PC-9 (cell line): ENCODE data around the gene TACC3. TPM values are rescaled to one million over a fixed set of nuclear protein-coding genes. Genes with fewer than 3 reads are reported as not detected.

ENCODE experiments used
- BruUV-seq: library from RNA; stranded (reverse); fragments of 400-500 nt; replicated peaks from 2 replicates; lab custom pipeline; 2021; lab: Mats Ljungman, UMichigan
- CTCF ChIA-PET: fragments of 300-600 bp; sonication (Branson Sonifier 250); formaldehyde crosslinking; loops from one replicate; lab custom pipeline; 2022; ENCODE audit warnings: antibody characterized with exemption; lab: Charles Lee
- POLR2A ChIA-PET: fragments of 300-600 bp; sonication (Branson Sonifier 250); formaldehyde crosslinking; loops from one replicate; lab custom pipeline; 2022; ENCODE audit warnings: antibody characterized with exemption; ENCODE audit not compliant: unreplicated experiment; lab: Charles Lee
- DNase-seq, 2 experiments: peaks; one replicate each; pipeline versions ENCODE4 v3.0.0 to v3.0.0-alpha.2; 2015 to 2022; ENCODE audit warnings: mixed read lengths in 1 of 2
- H2AFZ ChIP-seq: fragments of 200-600 bp; sonication (generic); 2 replicates; pipeline ENCODE4 v1.8.1; 2017; ENCODE audit warnings: antibody characterized with exemption
- H3F3A ChIP-seq: fragments of 200-600 bp; sonication (generic); 2 replicates; pipeline ENCODE4 v1.8.1; 2017; ENCODE audit warnings: antibody characterized with exemption, mild to moderate bottlenecking, low read depth; ENCODE audit not compliant: insufficient read depth
- H3K27ac ChIP-seq: fragments of 200-600 bp; sonication (generic); 2 replicates; pipeline ENCODE4 v1.6.1; 2016; ENCODE audit warnings: mixed run types
- H3K27me3 ChIP-seq: fragments of 200-600 bp; sonication (generic); 2 replicates; pipeline ENCODE4 v1.6.1; 2016; ENCODE audit warnings: low read depth, mixed run types; ENCODE audit not compliant: insufficient read depth
- H3K36me3 ChIP-seq: fragments of 200-600 bp; sonication (generic); 2 replicates; pipeline ENCODE4 v1.6.1; 2016; ENCODE audit warnings: low read depth, mixed run types
- H3K4me1 ChIP-seq: fragments of 200-600 bp; sonication (generic); replicated peaks from 2 replicates; pipeline ENCODE4 v1.6.1; 2016; ENCODE audit warnings: mixed run types; ENCODE audit not compliant: insufficient read depth
- H3K4me2 ChIP-seq: fragments of 200-600 bp; sonication (generic); 2 replicates; pipeline ENCODE4 v1.6.1; 2017; ENCODE audit warnings: mixed run types
- H3K4me3 ChIP-seq: fragments of 200-600 bp; sonication (generic); 2 replicates; pipeline ENCODE4 v1.6.1; 2016; ENCODE audit warnings: mixed run types
- H3K79me2 ChIP-seq: fragments of 200-600 bp; sonication (generic); 2 replicates; pipeline ENCODE4 v1.6.1; 2017; ENCODE audit warnings: low read depth, mixed run types
- H3K9me2 ChIP-seq: fragments of 200-600 bp; sonication (generic); 2 replicates; pipeline ENCODE4 v1.8.1; 2017; ENCODE audit warnings: mild to moderate bottlenecking; ENCODE audit not compliant: insufficient read depth
- H3K9me3 ChIP-seq: fragments of 200-600 bp; sonication (generic); 2 replicates; pipeline ENCODE4 v1.8.1; 2016; ENCODE audit warnings: low read depth; ENCODE audit not compliant: insufficient read depth
- H4K20me1 ChIP-seq: fragments of 200-600 bp; sonication (generic); 2 replicates; pipeline ENCODE4 v1.8.1; 2017; ENCODE audit not compliant: insufficient read depth
- EZH2 ChIP-seq: fragments of 200-600 bp; sonication (generic); IDR thresholded peaks from 2 replicates; pipeline ENCODE4 v1.8.0; 2017; ENCODE audit warnings: antibody characterized with exemption, low read depth
- intact Hi-C: fragments of 100-400 bp; cut with micrococcal nuclease; formaldehyde crosslinking; loops from one replicate; pipeline ENCODE4 v1.10.0; 2022; ENCODE audit not compliant: unreplicated experiment
- total RNA-seq: library from RNA; stranded (reverse); gene quantifications from 2 replicates; pipeline ENCODE4 v1.2.3, GENCODE V29; 2021
- TF ChIP-seq, protein P1 (sequence below): fragments of 200-600 bp; sonication (generic); conservative IDR thresholded peaks from 2 replicates; pipeline ENCODE4 v1.6.1; 2017; ENCODE audit warnings: mixed run types, antibody characterized with exemption, mild to moderate bottlenecking, moderate library complexity

The TACC3 gene
- total RNA-seq, 1 experiment from 2014 or later = 134 TPM

DNA sequence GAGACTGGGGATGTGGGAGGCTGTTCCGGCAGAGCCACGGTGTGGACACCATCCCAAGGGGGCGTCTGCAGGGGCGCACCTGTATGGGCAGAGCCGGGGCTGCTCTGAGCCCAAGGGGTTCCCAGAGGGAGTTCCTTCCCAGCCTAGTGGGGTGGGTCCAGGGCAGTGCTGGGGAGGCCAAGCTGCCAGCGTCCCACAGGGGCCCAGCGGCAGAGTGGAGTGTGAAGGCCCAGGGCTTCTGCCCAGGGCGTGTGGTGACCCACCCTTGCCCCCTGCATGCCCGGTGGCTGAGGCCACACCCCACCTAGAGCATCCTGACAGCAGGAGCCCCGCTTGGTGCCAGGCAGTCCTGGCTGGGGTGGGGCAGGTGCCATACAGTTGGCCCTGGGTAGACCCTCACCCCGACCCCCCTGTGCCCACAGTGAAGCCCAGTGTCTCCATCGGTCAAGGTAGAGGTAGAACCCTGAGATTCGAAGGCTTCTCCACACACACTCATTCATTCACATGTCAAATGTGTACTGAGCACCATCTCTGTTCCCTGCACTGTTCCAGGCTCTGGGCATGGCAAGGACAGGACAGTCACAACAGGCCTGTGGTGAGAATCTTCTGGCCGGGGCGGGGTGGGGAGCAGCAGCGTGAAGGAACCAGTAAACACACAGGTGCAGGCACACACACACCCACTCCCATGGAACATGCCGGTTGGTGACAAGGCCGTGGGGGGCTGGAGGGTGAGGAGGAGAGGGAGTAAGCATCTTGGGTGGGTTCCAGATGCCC, 29.2 kb downstream of the TACC3 start:
- intact Hi-C loops = loop anchor here (5.0 kb wide), 1 partner anchor 42 kb away; the partner anchor contains the start of gene FGFR3
- Histone ChIP-seq H3K4me2 (no peak overlapping the region), H3K9me2 (no peaks in the 10 kb centered on the region), H3K9me3 (no peaks in the 10 kb centered on the region), H3K27me3 (no peaks in the 10 kb centered on the region), H4K20me1 (no peaks in the 10 kb centered on the region; the same call in 1 of the 2 replicates), H2AFZ (no peak overlapping the region), H3K4me3 (no peak overlapping the region), H3F3A (peaks cover 9% of the 10 kb centered on the region; the same call in 1 of the 2 replicates), H3K27ac (no peak overlapping the region), H3K36me3 (no peaks in the 10 kb centered on the region), H3K79me2 (no peaks in the 10 kb centered on the region), H3K4me1 (no peaks in the 10 kb centered on the region)
- ChIA-PET CTCF (no interaction called here), POLR2A (no interaction called here)
- BruUV-seq = no TSS peak
- DNase-seq = no peak
- TF ChIP-seq, protein P1, sequence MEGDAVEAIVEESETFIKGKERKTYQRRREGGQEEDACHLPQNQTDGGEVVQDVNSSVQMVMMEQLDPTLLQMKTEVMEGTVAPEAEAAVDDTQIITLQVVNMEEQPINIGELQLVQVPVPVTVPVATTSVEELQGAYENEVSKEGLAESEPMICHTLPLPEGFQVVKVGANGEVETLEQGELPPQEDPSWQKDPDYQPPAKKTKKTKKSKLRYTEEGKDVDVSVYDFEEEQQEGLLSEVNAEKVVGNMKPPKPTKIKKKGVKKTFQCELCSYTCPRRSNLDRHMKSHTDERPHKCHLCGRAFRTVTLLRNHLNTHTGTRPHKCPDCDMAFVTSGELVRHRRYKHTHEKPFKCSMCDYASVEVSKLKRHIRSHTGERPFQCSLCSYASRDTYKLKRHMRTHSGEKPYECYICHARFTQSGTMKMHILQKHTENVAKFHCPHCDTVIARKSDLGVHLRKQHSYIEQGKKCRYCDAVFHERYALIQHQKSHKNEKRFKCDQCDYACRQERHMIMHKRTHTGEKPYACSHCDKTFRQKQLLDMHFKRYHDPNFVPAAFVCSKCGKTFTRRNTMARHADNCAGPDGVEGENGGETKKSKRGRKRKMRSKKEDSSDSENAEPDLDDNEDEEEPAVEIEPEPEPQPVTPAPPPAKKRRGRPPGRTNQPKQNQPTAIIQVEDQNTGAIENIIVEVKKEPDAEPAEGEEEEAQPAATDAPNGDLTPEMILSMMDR = no peak
- no peak for TF ChIP-seq EZH2

DNA sequence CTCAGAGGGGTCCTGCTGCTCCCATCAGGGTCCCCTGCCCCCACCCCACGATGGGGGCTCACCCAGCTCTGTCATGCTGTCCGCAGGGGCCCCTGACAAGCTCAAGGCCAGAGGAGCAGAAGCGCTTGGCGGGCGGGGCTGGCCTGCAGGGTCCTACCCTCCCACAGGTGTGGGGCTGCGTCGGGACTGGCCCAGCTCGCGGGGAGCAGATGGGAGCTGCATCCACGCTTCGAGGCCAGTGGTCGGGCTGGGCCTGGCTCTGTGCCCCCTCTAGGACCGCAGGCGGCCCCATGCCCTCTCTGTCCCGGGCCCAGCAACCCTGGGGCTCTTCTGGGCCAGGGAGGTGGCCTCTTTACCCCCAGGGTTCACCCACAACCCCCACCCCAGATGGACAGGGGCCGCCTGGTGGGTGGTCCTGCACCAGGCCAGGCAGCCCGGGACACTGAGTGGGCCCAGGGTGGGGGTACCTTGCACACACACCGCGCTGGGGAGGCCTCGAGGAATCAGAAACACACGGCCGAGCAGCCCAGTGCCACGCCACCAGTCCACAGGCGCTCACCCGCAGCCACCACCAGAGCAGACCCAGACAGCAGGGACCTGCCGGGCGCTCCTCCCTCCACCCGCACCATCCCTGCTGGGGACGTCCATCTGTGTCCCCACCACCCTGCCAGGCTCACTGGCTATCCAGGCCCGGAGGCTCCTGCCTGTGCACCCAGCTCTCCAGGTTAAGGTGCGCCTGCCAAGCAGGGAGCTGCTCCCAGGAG, 30.0 kb downstream of the TACC3 start:
- Histone ChIP-seq H3K4me1 (no peaks in the 10 kb centered on the region), H3K9me3 (no peaks in the 10 kb centered on the region), H3F3A (peaks cover 5% of the 10 kb centered on the region; the same call in 1 of the 2 replicates), H3K4me3 (no peak overlapping the region), H3K9me2 (no peaks in the 10 kb centered on the region), H2AFZ (no peak overlapping the region), H3K27me3 (no peaks in the 10 kb centered on the region), H3K79me2 (no peaks in the 10 kb centered on the region), H3K36me3 (no peaks in the 10 kb centered on the region), H3K4me2 (no peak overlapping the region), H4K20me1 (no peaks in the 10 kb centered on the region; the same call in 1 of the 2 replicates), H3K27ac (no peak overlapping the region)
- TF ChIP-seq EZH2 = no peak
- TF ChIP-seq, protein P1 = no peak
- intact Hi-C loops = loop anchor here (5.0 kb wide), 1 partner anchor 41 kb away; the partner anchor contains the start of gene FGFR3
- CTCF ChIA-PET = interaction anchor here (0.5 to 0.6 kb wide), 3 partner anchors 147 to 883 kb away, joined by 3 to 4 read pairs (median 3); no protein-coding TSS in a partner anchor
- no TSS peak for BruUV-seq
- POLR2A ChIA-PET = no interaction called here
- no peak for DNase-seq

DNA sequence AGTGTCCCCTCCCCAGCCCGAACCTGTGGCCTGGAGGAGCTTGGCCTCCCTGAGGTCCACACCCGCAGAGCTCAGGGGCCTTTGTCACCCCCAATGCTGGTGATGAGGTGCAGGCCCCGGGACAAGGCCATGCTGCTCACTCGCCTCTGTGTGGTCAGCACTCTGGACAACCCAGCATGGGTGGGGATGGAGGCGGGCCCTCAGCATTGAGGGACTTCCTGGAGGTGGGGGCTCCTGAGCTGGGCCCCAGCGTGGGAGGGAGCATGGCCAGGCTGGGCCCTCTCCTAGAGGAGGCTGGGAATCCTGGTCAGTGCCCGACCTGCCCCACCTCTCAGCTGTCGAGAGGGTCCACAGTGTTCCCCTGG, 30.6 kb downstream of the TACC3 start:
- Histone ChIP-seq H4K20me1 (no peaks in the 10 kb centered on the region; the same call in 1 of the 2 replicates), H3K4me1 (no peaks in the 10 kb centered on the region), H3K36me3 (no peaks in the 10 kb centered on the region), H3K79me2 (no peaks in the 10 kb centered on the region), H3K27ac (no peak overlapping the region), H3K9me2 (no peaks in the 10 kb centered on the region), H2AFZ (no peak overlapping the region), H3K4me2 (no peak overlapping the region), H3F3A (peaks cover 5% of the 10 kb centered on the region; the same call in 1 of the 2 replicates), H3K27me3 (no peaks in the 10 kb centered on the region), H3K9me3 (no peaks in the 10 kb centered on the region), H3K4me3 (no peak overlapping the region)
- ChIA-PET CTCF (interaction anchor here (0.5 to 0.6 kb wide), 3 partner anchors 43 to 882 kb away, joined by 3 to 4 read pairs (median 4); no protein-coding TSS in a partner anchor), POLR2A (no interaction called here)
- DNase-seq = peak in 1 of 2 experiments; percentile 35
- intact Hi-C loops = loop anchor here (1.0 to 5.0 kb wide), 2 partner anchors 40 to 58 kb away; partner anchors contain the start of gene FGFR3
- TF ChIP-seq EZH2 = no peak
- TF ChIP-seq, protein P1 = no peak
- no TSS peak for BruUV-seq
